GM21390 (cell line): ENCODE data around the gene PDE1A.
A peak's percentile ranks its signal among the peaks of the same experiment; 100 is the strongest.

Source experiments
- ATAC-seq: cut with Tn5 transposase; IDR thresholded peaks from one replicate; pipeline ENCODE4 v1.9.1; 2021; ENCODE audit not compliant: unreplicated experiment

Gene PDE1A

DNA sequence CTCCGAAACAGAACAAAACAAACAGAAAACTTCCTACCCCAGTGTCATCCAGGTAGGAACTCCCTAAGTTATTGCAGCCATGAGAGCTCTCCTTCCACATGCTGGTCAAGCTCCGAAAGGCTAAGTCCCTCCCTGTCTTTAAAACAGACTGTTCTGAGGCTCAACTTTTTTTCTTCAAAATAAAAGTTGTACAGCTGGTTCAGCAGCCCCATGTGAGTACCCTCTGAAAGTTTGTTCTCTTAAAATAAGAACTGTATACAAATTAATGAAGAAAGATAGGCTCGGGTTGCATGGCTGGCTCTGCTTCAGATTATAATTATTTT is at the start of gene PDE1A:
TSS of gene PDE1A (minus strand) at position 119 of the 323 bp plus-strand sequence.
- ATAC-seq = no peak

DNA sequence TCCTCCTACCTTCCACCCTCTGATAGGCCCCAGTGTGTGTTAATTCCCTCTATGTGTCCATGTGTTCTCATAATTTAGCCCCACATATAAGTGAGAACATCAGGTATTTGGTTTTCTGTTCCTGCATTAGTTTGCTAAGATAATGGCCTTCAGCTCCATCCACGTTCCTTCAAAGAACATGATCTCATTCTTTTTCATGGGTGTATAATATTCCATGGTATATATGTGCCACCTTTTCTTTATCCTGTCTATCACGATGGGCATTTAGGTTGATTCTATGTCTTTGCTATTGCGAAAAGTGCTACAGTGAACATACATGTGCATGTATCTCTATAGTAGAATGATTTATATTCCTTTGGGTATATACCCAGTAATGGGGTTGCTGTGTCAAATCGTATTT is 46.8 kb upstream of the PDE1A start:
- no peak for ATAC-seq

DNA sequence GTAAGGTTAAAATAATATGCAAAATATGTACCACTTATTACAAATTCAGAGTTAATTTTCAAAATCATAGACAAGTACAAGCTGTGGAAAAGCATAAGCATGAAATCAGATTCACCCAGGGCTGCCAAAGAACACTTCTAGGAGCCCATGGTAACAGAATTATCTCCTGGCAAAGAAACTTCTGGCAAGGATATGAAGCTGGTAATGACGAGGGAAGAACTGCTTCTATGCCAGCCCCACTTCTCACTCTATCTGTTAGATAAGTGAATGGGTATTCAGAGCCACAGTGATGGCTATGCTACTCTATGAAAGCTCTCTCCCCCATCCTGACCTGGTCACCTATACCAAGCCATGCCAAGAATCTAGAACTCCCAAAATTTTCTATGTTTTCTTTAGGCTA is 36.9 kb upstream of the PDE1A start:
- ATAC-seq = no peak

DNA sequence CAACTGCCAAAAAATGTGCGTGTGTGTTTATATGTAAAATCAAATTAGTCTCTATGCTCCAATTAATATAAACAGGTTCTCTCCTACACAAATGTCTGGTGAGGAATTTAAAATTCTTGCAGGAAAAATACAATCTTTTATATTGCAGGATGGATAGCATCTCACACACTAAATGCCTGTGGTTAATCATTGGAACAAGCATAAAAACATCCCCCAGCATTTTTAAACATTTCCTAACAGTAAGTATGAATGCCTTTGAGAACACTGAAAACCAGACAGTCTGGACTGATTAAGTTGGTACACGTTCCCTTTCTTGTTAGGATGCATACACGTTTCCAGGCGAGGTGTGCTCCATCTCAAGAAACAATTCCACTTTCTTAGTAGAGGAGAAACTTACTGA is 29.9 kb upstream of the PDE1A start:
- ATAC-seq = no peak

DNA sequence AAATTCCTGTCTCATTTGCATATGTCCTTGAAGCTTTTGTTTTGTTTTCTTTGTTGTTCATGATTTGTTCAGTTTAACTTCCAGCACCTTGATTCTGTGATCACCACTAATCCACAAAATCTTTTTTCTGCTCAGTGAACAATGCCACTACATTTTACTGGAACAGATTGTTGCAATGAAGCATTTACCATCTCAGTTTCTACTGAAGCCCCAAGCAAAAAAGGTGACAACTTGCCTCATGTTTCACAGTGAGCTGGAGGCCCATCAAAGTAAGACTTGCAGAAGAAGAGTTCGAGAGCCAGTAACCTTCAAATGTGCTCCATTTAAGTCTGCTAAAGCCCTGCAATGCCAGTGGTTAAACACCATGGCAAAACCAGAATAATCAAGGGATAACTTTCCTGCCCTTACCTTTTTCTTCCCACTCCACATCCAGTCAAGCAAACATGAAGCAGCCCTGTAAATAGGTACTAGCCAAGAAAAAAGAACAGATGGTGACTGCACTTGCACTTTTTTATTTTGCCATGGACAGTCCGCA is 25.7 kb upstream of the PDE1A start:
- no peak for ATAC-seq

DNA sequence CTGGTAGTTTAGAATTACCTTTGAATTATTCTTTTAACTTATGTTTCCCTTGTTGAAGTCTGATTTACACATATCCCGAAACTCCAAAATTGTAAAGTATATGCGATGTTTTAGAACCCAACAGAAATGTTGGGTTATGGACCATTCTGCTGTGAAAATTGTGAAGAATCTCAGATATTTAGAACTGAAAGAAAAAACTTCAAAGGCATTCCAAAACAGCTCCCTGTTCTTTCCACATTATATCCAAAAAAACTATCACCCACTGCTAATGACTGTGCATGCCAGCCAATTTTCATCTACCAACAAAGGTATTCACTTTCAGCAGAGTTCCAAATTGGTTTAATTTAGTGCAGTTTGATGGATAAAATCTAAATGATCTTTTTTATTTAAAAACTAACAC is 21.5 kb upstream of the PDE1A start:
- no peak for ATAC-seq

DNA sequence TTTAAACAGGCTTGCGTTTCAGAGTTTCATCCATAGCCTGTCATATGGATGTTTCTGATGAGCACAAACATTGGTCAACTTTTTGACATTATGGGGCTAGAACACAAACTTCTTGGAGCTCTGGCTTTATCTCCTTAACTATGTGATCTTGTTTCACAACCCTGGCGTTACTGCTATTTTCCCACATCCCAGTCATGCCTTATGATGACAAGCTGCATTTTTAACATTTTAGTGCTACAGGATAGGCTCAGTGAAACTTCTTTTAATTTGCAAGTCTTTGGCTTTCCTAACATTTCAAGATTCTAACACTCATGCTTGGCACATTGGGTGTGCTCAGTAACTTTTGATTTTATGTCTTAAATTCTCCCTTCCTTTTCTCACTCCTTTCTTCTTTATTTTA is 21.0 kb upstream of the PDE1A start:
- no peak for ATAC-seq

DNA sequence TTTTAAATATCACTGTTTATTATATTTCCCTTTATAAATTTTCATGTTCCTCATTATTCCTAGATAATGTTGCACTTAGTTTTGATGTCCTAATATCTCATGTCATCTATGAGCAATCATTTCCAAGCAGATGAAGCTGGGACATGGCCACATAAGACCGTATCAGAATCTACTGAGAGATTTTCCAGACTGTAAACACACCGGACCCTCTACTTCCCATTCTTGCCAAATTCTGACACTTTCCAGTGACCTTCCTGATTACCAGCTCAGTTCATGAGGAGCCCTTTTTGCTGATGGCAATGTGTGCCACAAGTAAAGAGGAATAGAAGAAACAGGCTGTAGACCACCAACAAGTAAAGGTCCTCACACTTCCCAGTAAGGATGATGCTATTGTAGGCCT is 20.3 kb upstream of the PDE1A start:
- no peak for ATAC-seq

DNA sequence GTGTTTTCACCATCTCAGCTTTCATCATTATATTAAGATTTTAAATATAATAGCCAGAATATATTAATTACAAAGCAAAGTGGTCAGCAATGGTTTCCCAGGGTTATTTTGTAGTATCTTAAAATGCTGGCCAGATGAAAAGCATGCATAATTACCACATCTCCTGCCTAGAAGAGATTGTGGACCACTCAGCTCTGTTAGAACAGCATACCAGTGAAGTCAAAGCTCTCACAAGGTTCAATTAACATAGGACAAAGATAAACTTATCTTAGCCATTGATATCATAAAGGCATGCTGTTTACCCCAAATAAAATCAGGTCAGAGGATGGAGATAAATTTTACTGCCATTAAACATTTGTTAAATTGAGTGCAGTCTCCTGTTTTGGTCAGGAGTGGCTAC is 19.3 kb upstream of the PDE1A start:
- no peak for ATAC-seq

DNA sequence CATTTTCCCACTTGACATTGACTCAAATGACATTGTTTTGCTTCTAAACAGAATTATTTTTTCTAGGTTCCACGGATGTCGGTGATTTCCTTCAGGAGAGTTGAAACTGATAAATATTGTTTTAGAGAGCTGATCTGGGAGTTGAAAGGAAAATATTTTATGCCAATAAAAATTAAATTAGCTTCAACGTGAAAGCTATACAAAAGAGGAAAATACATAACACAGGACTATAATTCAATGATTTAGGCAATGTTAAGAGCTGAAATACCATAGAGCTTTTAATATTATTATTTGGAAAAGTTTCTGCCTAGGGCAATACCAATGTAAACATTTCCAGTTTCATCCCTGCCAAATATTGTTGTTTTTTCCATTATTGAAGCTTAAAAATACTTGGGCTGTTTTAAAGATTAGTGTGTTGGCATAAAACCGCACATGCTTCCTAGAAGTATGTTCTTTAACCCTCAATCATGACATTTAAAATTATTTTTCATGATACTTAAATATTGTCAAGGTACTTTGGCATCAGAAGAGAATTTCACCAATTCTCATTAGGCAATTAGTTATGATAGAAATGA is 18.6 kb upstream of the PDE1A start:
- ATAC-seq = no peak

DNA sequence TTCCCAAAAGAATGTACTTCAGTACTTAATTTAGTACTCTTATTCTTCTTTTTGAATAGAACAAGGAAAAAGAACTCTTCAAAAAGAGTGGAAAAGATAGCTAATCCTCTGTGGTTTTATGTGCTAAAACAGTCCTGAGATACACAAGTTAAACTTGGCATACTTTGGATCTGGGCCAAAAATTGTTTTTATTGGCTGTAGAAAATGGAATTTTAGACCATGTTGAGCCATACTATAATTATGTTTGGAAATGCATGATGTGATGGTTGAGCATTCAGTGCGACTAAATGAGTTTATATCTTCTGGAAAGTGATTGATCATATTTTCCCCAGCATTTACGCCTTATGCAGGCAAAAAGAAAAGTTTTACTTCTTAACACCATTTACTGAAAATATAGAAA is 18.0 kb upstream of the PDE1A start:
- no peak for ATAC-seq

DNA sequence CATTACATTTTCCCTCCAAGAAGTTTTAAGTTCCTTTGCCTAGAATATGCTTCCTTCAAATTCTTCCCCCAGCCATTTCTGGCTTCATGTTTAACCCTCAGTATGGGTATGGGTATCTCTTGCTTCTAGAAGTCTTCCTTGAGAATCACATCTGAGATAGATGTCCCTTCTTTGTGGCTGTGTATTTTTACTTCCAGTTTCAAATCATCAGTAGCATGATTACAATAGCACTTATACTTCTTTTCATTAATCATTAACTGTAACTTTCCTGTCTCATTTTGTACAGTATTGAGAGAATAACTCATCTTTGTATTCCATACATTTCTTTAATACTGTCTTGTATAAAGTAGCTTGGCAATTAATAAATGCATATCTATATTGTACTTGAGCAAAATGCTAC is 17.3 kb upstream of the PDE1A start:
- peak; percentile 84 for ATAC-seq

DNA sequence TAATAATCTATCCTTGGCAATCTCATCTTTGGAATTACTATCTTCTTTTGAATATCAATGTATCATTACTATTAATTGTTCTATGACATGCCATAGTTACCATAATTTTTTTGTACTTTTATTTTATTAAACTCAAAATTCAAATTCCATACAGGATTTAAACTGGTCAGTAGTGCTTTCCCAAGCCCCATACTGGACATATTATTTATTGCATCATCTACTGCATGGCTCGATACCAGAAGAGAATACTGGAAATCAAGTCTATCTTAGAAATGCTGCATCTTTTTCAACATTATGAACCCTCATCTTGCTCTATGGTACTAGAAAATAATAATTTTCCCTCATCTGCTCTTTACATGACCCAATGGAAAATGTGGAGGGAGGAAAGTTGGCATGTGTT is 9.4 kb upstream of the PDE1A start:
- ATAC-seq = no peak

DNA sequence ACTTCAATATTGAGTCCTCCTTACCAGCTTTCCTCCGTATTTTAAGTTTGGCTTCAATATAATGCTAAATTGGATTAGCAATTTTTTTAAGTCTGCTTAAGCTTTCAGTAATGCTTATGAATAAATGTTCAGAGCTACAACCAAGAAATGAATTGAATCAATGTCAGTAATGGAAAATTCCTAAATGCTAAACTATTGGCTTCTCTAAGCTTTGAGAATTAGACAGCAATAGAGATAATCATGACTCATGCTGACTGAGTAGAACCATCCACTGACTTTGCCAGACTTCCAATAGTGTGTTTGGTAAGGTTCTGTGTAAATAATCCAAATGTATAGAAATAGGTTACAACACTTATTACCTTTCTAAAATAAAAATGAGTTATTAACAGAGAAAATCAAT is 8.9 kb upstream of the PDE1A start:
- no peak for ATAC-seq

DNA sequence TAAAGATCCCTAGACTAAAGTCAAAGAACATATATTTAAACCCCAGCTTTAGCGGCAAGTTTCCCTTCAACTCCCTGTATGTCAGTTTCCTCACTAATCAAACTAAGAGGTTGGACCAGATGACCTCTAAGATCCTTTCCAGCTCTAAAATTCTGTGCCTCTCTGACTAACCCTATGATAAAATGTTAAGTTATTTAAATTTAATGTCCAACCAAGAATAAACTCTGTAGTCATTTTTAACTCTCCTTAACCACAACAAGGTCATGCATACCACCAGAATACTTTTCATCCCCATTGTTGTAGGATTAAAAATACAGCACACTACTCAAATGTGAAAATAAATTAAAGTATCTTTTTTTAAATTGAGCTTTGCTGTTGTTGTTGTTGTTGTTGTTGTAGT is 5.2 kb upstream of the PDE1A start:
- ATAC-seq = no peak

DNA sequence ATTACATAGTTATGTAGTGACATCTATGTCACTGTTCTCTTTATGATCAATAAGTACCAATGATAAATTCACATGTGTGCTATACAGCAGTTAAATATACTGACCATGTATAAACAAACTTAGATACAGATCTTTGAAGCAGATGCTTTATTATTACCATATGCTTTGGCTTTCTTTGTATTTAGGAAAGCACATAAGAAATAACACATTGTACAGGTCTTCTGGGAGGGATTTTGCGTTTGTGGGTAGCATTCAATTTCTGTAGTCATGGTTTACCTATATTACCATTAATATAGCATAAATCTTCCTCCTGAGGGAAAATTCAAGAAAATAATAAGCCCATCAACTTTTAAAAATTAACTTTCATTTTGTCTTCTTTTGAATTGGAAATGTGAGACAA is 1.6 kb upstream of the PDE1A start:
- ATAC-seq = no peak

DNA sequence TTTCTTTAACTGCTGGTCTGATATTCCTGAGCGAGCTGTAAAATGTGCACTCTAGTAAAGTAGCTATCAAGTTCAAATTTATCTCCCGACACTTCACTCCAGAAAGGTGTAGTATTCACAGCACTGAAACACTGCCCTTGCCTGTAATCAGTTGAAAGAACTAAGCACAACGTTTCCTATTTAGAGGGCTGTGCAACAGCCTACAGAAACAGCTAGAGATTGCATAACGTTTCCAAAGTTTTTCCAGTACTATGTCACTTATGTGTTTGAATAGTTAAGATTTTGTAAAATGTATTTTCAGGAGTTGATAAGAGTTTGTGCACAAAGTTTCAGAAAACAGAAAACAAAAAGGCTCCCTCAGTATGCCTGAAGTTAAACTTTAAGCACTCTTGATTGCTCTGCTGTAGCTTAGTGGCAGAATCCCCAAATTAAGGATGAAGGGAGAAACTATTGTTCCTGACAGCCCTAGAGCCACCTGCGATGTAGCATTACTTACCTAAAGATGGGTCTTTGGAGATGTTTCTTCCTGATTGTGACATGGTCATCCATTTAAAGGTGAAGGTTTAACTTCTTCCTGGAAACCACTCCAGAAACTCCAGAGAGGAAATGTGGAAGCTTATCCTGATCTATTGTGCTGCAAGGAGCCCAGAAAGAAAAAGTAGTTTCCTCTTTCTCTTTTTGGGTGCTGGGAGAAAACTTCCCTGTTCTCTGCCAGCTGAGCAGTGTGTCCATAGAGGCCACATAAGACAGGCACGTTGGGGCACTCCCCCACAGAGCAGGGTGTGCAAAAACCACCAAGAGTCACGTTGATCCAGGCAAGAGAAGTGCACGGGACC is 536 bp downstream of the PDE1A start:
- ATAC-seq = no peak

DNA sequence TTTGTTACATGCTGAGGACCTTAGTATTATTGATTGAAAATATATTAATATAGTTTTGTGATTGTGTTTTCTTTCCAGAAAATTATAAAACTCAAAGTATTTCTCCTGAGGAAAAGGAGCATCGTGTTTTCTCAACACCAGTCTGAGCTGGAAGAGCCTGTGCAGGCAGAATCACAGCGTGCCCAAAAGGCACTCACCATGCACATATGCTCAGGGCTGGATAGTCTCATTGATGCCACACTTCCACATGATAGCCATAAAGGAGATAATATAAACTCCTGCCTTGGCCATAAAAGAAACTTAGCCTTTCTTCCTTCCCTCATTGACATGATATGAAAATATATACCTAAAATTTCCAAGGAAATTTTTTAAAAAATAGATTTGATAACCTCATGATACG is 4.0 kb downstream of the PDE1A start:
- ATAC-seq = no peak

DNA sequence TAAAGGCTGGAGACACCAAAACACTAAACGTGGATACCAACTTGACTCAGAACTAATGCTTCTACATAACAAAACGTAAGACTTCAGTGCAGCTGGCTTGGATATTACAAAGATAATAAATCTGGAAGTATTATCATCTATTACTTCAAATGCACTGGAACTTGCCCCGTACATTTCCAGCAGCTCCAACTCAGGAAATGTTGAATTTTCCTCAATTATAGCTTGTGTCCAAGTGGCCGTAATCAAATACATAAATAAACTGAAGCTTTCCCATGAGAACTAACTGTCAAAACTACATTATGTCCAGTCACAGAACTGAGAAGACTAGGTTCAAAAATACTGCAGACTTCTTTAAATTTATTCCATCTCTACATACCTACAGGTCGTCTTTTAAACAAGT is 6.2 kb downstream of the PDE1A start:
- ATAC-seq = no peak

DNA sequence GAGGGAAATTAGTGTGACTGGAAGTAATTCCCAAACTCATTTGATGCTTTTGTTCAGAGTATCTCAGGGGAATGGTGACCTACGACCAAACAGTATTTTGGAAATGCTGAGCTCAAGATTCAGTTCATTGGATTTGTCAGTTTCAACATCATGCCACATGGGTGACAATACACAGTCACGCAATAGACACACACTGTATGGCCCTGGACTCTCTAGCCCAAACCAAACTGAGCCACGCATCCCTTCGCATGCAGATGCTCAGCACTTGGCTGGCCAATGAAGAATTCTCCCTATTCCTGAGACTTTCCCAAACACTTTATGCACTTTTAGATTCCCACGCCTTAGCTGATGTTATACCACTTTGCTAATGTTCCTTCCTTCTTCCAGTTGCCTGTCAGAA is 10.0 kb downstream of the PDE1A start:
- ATAC-seq = no peak

DNA sequence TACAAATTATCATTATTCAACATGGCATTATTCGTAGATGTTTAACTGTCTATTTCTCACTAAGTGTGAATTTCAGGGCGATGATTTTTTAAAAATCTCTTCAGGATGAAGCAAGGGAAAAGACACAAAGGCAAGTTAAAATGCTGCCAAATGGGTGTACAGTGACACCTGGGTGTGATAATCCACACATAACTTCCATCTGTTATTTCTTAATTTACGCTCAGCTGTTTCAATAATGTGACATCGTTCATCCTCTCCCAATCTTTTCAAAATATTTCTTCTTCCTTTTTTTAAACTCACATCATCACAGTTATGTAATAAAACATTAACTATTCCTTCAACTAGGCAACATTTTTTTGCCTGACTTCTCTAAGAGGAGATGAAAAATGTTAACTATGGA is 10.6 kb downstream of the PDE1A start:
- no peak for ATAC-seq

DNA sequence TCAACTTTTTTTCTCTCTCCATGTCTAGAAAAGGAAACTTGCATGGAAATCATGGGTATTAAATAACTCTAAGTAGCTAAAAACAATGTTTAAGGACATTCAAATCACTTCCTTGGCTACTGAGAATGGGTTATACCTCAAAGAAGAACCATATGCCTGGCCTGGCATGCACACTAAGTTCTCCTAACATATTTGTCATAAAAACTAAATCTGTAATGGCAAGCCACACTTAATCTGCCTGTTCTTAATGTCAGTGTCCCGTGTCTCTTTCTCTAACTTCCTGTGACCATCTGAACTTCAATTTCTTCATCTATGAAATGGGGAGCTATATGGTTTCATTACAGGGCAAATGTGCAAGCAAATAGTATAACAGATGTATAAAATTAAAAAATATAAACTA is 11.1 kb downstream of the PDE1A start:
- ATAC-seq = no peak

DNA sequence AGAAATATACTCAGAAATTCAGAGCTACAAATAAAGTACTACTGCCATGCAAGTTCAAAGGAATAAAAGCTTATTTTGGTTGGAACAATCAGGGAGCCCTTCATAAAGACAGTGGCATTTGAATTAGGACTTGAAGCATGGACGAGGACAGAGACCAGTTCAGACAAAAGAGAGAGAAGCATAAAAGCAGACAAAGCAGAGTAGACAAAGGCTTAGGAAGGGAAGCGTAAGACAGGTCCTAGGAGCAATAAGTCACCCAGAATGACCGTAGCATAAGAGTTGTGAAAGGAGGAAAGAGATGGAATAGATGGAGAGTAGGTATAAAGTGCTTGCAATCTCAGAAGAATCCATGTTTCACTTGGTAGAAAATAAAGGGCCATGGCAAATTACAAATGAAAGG is 14.0 kb downstream of the PDE1A start:
- no peak for ATAC-seq
